Activated naive CD8-positive, alpha-beta T cell treated with anti-CD3 and anti-CD28 coated beads, Interleukin-2, amount 10 ng/mL, durations not matched to agents 7 days and 5 days (primary cell): Measurements from ENCODE around the gene IMPDH1. TPM values are rescaled to one million over a fixed set of nuclear protein-coding genes. Genes with fewer than 3 reads are reported as not detected.
A peak's percentile ranks its signal among the peaks of the same experiment; 100 is the strongest.

Experiments used
- ATAC-seq: fragments of 150-1000 bp; cut with Tn5 transposase; one replicate; pipeline ENCODE4 v1.10.0; 2021; ENCODE audit warnings: low read depth, moderate library complexity
- POLR2A ChIA-PET: fragments of 350-600 bp; sonication (Branson Sonifier 250); formaldehyde crosslinking; loops from one replicate; lab custom pipeline; 2021; ENCODE audit warnings: antibody characterized with exemption; lab: Charles Lee
- DNase-seq: peaks from one replicate; pipeline ENCODE4 v3.0.0; 2021
- H3K27ac Mint-ChIP-seq: one replicate; pipeline ENCODE4 v1.8.0; 2022; ENCODE audit warnings: mild to moderate bottlenecking, mixed read lengths
- H3K27me3 Mint-ChIP-seq: one replicate; pipeline ENCODE4 v1.8.0; 2022; ENCODE audit warnings: mild to moderate bottlenecking, moderate library complexity, mixed read lengths
- H3K36me3 Mint-ChIP-seq: one replicate; pipeline ENCODE4 v1.8.0; 2021; ENCODE audit warnings: mild to moderate bottlenecking, mixed read lengths
- H3K4me1 Mint-ChIP-seq: one replicate; pipeline ENCODE4 v1.8.0; 2021; ENCODE audit warnings: mixed read lengths
- H3K4me3 Mint-ChIP-seq: one replicate; pipeline ENCODE4 v1.8.0; 2022; ENCODE audit warnings: mild to moderate bottlenecking, moderate library complexity, mixed read lengths
- H3K9me3 Mint-ChIP-seq: one replicate; pipeline ENCODE4 v1.8.0; 2021; ENCODE audit warnings: mixed read lengths
- total RNA-seq, 2 experiments: library from RNA; stranded (reverse); gene quantifications; one replicate each; pipeline ENCODE4 v1.2.3, GENCODE V29; 2021

Gene IMPDH1
- total RNA-seq, 2 experiments from 2014 or later = 59.0 to 64.4 TPM

DNA sequence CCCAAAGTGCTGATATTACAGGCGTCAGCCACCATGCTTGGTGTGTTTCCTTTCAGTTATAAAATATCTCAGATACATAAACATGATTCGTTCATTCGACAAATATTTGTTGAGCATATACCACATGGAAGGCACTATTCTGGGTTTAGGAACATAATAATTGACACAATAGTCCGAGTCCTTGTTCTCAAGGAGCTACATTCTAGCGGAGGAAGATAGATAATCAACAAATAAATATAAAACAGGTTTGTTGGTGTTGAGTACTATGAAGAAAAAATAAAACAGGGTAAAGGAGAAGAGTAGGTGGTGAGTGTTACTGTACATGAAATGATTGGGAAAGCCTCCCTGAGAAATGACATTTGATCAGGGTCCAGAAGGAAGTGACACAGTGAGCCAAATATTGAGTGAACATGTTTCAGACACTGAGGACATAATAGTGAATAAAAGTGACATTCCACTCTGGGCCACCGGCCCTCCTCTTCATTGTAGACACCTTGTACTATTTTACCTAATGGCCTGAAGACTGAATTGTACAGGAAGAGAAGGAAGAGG is 39.0 kb upstream of the IMPDH1 start:
- H3K4me1 Mint-ChIP-seq = peaks cover 4% of the 10 kb centered on the region
- ATAC-seq = no peak
- POLR2A ChIA-PET = no interaction called here

DNA sequence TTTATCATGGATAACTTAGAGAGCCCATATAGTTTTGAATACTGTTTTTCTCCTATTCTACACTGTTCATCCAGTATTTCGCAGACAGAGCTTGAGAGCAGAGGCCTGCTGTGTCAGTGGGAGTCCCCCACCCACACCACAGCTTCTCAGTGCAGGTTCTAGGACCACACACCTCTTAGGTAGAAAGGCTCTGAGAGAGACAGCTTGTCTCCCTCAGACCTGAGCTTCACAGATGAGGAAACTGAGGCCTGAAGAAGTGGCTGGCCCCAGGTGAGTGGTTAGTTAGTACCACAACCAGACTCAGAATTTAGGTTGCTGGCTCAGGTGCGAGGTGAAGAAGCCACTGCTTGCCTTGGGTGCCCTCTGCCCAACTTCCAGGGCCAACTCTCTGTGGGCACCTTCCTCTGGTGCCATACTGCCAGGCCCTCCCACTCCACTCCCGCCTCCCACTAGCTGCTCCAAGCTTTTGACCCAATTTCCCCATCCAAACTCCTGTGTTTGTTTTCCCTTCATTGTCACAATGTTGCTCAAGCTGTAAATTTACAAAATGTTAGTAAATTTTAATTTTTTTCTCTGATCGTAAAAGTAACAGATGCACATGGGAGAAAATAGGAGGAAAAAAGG is 38.3 kb upstream of the IMPDH1 start:
- Mint-ChIP-seq H3K27me3 (peaks cover 5% of the 10 kb centered on the region), H3K27ac (no peak overlapping the region), H3K4me1 (peaks cover 4% of the 10 kb centered on the region), H3K36me3 (no peaks in the 10 kb centered on the region), H3K4me3 (no peak overlapping the region), H3K9me3 (no peaks in the 10 kb centered on the region)
- DNase-seq (no peak), ATAC-seq (no peak)
- POLR2A ChIA-PET = no interaction called here

More for the DNA sequence above, 39.0 kb upstream of the IMPDH1 start:
- H3K4me3 Mint-ChIP-seq = no peak overlapping the region
- H3K27me3 Mint-ChIP-seq = peaks cover 5% of the 10 kb centered on the region
- no peak for DNase-seq
- H3K9me3 Mint-ChIP-seq = no peaks in the 10 kb centered on the region
- H3K36me3 Mint-ChIP-seq = no peaks in the 10 kb centered on the region
- H3K27ac Mint-ChIP-seq = no peak overlapping the region

DNA sequence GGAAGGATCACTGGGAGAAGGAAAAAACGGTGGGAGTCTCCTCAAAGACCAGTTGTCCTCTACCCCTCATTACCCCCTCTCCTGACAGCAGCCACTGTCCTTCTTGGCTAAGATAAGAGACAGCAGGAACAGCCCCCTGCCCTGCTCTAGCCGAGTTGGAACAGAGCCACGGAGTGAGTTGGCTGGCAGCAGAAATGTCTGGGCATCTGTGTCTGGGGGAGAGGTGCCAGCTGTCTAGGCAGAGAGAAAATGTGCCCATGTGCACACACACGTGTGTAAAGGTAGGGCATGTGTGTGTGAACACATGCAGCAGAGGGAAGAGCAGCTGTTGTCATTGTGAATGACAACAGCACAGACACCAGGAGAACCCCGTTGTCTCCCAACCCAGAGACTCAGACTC is 36.5 kb upstream of the IMPDH1 start:
- Mint-ChIP-seq H3K27me3 (peaks cover 3% of the 10 kb centered on the region), H3K4me3 (no peak overlapping the region), H3K9me3 (no peaks in the 10 kb centered on the region), H3K36me3 (no peaks in the 10 kb centered on the region), H3K27ac (no peak overlapping the region), H3K4me1 (peaks cover 2% of the 10 kb centered on the region)
- no peak for DNase-seq
- POLR2A ChIA-PET = no interaction called here
- no peak for ATAC-seq

DNA sequence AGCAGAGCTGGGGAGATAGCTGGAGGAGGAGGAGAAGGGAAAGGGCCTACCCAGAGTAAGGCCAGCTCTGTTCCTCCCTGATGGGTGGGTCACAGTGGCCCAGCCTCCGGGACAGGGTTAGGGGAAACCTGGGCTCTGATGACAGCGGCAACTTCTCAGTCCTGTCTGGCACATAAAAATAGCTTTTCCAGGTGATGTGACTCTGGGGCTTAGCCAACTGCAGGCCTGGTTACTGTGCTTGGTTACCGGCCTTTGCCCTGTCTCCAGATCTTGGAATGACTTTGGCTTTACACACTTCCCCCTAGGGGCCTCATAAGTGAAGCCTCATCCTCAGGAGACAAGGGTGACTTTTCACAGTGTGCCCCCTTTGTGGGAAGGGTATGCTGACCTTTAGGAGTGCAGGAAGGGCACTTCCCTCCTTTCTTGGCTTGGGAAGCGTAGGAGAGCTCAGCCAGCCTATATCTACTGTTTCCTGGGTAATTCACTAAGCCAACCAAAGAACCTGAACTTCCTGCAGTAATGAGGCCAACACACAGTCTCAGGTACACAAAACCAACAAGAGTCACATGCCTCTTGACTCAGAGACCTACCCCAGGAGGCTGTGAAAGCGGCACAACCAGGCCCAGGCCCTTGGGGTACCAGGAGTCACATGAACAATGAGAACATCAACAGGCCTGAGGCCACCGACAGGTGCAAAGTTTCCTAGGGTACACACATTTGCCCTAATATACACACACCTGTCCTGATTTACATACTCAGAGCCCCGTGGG is 34.2 kb upstream of the IMPDH1 start:
- Mint-ChIP-seq H3K9me3 (no peaks in the 10 kb centered on the region), H3K36me3 (no peaks in the 10 kb centered on the region)
- no peak for DNase-seq

DNA sequence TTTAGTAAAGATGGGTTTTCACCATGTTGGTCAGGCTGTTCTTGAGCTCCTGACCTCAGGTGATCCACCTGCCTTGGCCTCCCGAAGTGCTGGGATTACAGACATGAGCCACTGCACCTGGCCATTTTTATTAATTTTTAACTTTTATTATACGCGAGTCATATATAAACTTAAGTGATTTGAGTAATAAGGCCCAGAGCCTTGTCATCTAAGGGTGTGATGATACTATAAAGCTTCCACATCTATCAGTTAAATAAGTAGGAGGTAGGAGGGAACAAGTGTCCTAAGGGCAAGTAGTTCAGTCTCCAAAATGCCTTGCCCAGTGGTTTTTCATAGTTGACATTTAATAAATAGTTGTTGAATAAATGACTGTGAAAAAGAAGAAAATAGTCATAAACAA is 32.6 kb upstream of the IMPDH1 start:
- POLR2A ChIA-PET = no interaction called here
- peaks cover 2% of the 10 kb centered on the region for H3K4me1 Mint-ChIP-seq
- no peaks in the 10 kb centered on the region for H3K36me3 Mint-ChIP-seq
- DNase-seq (no peak), ATAC-seq (no peak)
- no peak overlapping the region for H3K4me3 Mint-ChIP-seq
- H3K9me3 Mint-ChIP-seq = no peaks in the 10 kb centered on the region
- H3K27ac Mint-ChIP-seq = no peak overlapping the region
- peaks cover 5% of the 10 kb centered on the region for H3K27me3 Mint-ChIP-seq

More for the DNA sequence above, 34.2 kb upstream of the IMPDH1 start:
- Mint-ChIP-seq H3K27ac (no peak overlapping the region), H3K27me3 (peaks cover 3% of the 10 kb centered on the region), H3K4me1 (peaks cover 2% of the 10 kb centered on the region), H3K4me3 (no peak overlapping the region)
- peak; percentile 47 for ATAC-seq
- POLR2A ChIA-PET = no interaction called here

DNA sequence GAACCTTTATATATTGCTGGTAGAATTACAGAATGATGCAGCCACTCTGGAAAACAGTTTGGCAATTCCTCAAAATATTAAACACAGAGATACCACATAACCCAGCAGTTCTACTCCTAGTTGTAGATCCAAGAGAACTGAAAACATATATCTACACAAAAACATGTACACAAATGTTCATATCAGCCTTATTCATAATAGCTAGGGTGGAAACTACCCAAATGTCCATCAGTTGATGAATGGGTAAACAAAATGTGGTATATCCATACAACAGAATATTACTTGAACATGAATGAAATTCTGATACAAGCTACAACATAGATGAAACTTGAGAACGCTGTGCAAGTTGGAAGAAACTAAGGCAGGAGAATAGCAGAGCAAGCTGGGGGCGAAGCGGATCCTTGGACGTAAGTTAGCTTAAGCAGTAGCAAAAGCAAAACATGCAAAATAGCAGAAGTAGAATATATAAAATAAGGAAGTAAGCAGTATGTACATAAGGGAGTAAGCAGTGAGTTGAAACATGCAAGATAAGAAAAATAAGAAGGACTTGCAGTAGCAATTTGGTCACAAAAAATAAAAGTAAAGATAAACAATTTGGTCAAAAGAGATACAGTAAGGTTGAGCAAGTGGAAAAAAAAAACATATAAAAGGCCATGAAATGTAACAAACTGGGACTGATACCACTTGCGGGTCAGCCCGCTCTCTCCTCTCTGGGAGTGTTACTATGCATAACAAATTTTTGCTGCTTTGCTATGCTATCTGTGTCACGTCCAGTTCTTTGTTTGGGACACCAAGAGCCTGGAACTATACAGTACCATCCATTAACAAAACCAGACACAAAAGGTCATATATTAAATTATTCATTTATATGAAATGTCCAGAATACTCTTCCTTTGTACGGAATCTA is 27.9 kb upstream of the IMPDH1 start:
- POLR2A ChIA-PET = interaction anchor here (0.6 kb wide), 1 partner anchor 22 kb away, joined by 6 read pairs; no protein-coding TSS in a partner anchor
- H3K36me3 Mint-ChIP-seq = no peaks in the 10 kb centered on the region
- no peaks in the 10 kb centered on the region for H3K9me3 Mint-ChIP-seq
- H3K4me1 Mint-ChIP-seq = peaks cover 2% of the 10 kb centered on the region
- peaks cover 20% of the 10 kb centered on the region for H3K27me3 Mint-ChIP-seq
- DNase-seq (no peak), ATAC-seq (no peak)
- no peak overlapping the region for H3K27ac Mint-ChIP-seq
- no peak overlapping the region for H3K4me3 Mint-ChIP-seq

DNA sequence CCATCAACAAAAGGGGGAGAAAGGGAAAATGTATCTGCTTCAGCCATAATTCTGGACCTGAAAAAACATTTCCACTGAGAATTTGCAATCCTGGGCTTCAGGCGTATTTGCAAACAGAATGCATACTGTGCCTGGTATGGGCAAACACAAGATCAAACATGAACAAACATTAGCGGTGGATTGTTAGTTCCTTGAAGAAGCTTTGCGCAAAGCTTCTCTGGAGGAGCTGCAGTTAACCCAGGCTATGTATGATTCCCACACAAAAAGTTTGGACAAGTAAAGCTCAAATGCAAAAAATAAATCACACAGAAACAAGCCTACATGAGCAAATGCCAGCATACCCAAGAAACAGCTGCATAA is 25.5 kb upstream of the IMPDH1 start:
- Mint-ChIP-seq H3K4me1 (peaks cover 2% of the 10 kb centered on the region), H3K9me3 (no peaks in the 10 kb centered on the region), H3K36me3 (no peaks in the 10 kb centered on the region), H3K27me3 (peaks cover 21% of the 10 kb centered on the region), H3K4me3 (no peak overlapping the region), H3K27ac (no peak overlapping the region)
- ATAC-seq (no peak), DNase-seq (no peak)
- POLR2A ChIA-PET = interaction anchor here (1.0 kb wide), 1 partner anchor 20 kb away, joined by 4 read pairs; the partner anchor contains the start of gene HILPDA

DNA sequence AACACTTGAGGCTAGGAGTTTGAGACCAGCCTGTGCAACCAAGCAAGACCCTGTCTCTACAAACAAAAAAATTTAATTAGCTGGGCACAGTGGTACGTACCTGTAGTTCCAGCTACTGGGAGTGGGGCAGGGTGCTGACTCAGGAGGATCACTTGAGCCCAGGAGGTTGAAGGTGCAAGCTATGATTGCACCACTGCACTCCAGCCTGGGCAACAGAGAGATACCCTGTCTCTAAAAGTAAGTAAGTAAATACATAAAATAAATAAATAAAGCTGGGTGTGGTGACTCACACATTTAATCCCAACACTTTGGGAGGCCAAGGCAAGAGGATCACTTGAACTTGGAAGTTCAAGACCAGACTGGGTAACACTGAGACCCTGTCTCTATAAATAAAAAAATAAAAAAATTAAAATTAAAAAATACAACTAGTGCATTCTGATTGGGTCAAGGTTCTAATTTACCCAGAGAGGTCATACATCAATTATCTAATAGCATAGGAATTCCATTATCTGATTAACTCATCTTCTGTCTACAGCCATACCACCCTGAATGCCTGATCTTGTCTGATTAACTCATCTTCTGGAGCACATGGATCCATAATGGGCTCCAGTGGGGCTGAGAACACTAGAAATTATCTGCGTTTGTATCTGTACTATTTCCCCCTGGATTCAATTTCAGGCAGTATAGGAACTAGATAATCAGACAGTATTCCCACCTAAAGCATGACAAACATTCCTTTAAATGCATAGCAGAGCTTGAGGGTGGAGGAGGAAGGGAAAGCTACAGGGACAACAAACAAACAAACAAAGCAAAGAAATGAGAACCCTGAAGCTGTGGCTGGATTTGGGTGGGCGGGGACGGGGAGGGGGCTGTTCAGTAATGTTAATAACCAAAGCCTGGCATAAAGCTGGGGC is 24.9 kb upstream of the IMPDH1 start:
- Mint-ChIP-seq H3K4me1 (peaks cover 3% of the 10 kb centered on the region), H3K27ac (no peak overlapping the region), H3K4me3 (no peak overlapping the region), H3K36me3 (no peaks in the 10 kb centered on the region), H3K27me3 (peaks cover 23% of the 10 kb centered on the region), H3K9me3 (no peaks in the 10 kb centered on the region)
- ATAC-seq (no peak), DNase-seq (no peak)
- POLR2A ChIA-PET = interaction anchor here (1.0 kb wide), 1 partner anchor 21 kb away, joined by 4 read pairs; the partner anchor contains the start of gene HILPDA

DNA sequence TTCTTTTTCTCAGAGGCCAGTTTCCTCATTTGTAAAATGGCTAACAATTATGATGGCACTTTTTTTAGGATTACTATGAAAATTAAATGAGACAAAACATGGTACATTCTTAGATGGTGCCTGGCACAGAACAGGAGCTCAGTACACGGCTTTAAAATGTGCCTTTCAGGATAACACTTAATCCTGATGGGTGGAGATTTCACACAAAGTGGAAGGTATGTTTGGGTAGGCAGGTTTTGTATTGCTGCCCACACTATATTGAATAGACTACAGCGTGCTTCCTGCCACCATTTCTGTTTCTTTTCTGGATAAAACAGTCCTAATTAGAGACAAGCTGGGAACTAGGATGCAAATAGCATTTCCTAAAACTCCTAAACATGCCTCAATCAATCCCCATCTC is 22.0 kb upstream of the IMPDH1 start:
- no peak overlapping the region for H3K4me3 Mint-ChIP-seq
- DNase-seq (no peak), ATAC-seq (no peak)
- POLR2A ChIA-PET = interaction anchor here (0.6 kb wide), 1 partner anchor 13 kb away, joined by 3 read pairs; no protein-coding TSS in a partner anchor
- peaks cover 12% of the 10 kb centered on the region for H3K4me1 Mint-ChIP-seq
- H3K9me3 Mint-ChIP-seq = no peaks in the 10 kb centered on the region
- no peaks in the 10 kb centered on the region for H3K36me3 Mint-ChIP-seq
- no peak overlapping the region for H3K27ac Mint-ChIP-seq
- peaks cover 23% of the 10 kb centered on the region for H3K27me3 Mint-ChIP-seq

DNA sequence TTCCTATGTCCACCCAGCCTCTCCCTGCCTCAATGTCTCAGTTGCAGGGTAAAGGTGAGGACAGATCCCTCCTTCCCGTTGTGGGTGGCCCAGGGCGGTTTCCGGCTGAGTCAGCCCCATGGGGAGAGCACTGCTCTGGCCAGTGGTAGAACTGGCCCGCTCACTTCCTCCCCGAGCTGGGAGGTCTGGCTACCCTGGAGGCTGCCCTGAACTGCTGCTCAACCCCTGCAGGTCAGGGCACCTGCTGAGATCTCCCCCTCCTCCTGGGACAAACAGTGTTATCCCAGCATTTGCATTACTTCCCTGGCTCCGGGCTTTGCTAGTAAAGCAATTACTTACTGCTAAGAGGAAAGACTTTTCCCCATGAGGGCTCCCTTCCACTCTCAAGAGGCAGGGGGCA is 21.4 kb upstream of the IMPDH1 start:
- ATAC-seq = no peak
- H3K4me1 Mint-ChIP-seq = peaks cover 12% of the 10 kb centered on the region
- POLR2A ChIA-PET = no interaction called here
- no peak for DNase-seq
- no peaks in the 10 kb centered on the region for H3K9me3 Mint-ChIP-seq
- peaks cover 18% of the 10 kb centered on the region for H3K27me3 Mint-ChIP-seq
- no peak overlapping the region for H3K27ac Mint-ChIP-seq
- H3K36me3 Mint-ChIP-seq = no peaks in the 10 kb centered on the region
- H3K4me3 Mint-ChIP-seq = no peak overlapping the region

DNA sequence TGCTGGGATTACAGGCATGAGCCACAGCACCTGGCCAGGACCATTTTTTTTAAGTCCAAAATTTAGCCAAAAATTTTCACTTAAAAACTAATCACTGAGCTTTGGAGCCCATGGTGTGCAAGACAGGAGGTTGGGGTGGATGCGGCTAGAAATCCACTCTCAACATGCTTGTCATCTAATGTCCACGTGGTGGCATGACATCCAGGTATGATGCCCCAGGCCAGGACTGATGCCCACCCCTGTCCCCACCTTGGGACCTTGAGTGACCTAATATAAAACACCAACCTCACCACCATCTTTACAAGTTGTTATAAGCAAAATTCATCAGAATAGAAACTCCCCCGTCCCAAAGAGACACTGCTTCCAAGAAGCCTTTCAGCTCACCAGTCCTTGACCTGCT is 20.4 kb upstream of the IMPDH1 start:
- no peak overlapping the region for H3K27ac Mint-ChIP-seq
- no peak for ATAC-seq
- H3K9me3 Mint-ChIP-seq = no peaks in the 10 kb centered on the region
- no peak overlapping the region for H3K4me3 Mint-ChIP-seq
- H3K27me3 Mint-ChIP-seq = peaks cover 12% of the 10 kb centered on the region
- POLR2A ChIA-PET = interaction anchor here (0.8 kb wide), 1 partner anchor 30 kb away, joined by 3 read pairs; no protein-coding TSS in a partner anchor
- H3K36me3 Mint-ChIP-seq = no peaks in the 10 kb centered on the region
- no peak for DNase-seq
- H3K4me1 Mint-ChIP-seq = peaks cover 12% of the 10 kb centered on the region

DNA sequence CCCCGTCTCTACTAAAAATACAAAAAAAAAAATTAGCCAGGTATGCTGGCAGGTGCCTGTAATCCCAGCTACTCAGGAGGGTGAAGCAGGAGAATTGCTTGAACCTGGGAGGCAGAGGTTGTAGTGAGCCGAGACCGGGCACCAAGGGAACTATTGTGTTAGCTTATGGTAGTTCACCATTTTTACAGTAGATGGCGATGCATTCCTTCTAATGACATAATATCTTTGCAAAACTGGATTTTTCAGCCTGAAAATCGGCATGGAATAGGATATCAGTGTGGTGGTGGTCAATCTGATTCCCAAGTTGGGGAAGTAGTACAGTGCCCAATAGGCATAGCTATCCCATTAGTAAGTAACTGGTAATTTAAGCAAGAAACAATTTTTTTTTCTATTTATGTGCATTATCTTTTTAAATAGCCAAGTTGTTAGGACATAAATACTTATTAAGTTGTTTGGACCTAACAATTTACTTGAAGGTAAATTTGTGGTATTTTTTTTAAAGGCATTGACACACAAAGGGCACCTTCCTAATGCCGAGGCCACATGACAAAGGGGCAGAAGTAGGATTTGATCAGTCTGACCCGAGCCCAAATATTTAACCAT is 17.6 kb upstream of the IMPDH1 start:
- Mint-ChIP-seq H3K27me3 (peaks cover 7% of the 10 kb centered on the region), H3K4me3 (no peak overlapping the region), H3K9me3 (no peaks in the 10 kb centered on the region), H3K4me1 (peaks cover 10% of the 10 kb centered on the region), H3K36me3 (no peaks in the 10 kb centered on the region), H3K27ac (no peak overlapping the region)
- ATAC-seq (peak; percentile 50), DNase-seq (no peak)
- POLR2A ChIA-PET = interaction anchor here (1.0 to 1.9 kb wide), 3 partner anchors 28 to 34 kb away, joined by 5 to 6 read pairs (median 5); partner anchors contain the start of gene HILPDA
